HG03135 (cell line): ENCODE results near the gene MUSK.
"Not testable (repeated sequence)": the region's sequence is repeated elsewhere in the genome, so short reads cannot be mapped to it uniquely, and the experiment has no call there.

Experiments used
- ATAC-seq: cut with Tn5 transposase; IDR thresholded peaks from one replicate; pipeline ENCODE4 v1.9.1; 2021; ENCODE audit warnings: mild to moderate bottlenecking, moderate library complexity; ENCODE audit not compliant: unreplicated experiment

Gene MUSK

DNA sequence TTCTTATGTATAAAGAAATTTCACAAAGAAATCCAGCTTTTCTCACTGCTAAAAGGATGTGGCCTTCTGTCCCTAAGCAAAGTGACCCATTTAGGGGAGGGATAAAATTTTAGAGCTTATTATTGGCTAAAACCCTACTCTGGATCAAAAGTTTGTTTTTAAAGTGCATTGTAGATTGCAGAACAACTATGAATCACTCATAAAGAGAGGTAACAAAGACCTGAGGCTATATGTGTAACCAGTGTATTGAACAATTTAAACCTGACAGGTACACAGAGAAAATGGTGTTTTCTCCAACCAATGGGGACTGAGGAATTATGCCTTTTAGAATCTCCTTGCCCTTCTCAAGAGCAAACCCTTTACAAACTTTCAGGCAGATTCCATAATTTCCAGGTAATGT, 86.6 kb downstream of the MUSK start:
- ATAC-seq, result no peak

DNA sequence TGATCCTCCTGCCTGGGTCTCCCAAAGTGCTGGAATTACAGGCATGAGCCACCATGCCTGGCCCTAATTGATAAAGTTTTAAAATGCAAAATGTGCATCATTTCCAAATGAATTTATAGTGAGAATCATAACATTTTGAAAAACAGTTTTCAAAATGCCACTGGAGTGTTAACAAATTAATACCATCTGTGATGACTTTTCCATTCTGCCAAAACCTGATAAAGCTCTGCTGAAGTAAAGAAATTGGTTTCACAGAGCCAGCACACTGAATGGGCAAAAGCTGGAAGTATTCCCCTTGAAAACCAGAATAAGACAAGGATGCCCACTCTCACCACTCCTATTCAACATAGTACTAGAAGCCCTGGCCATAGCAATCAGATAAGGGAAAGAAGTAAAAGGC, 89.6 kb downstream of the MUSK start:
- no peak for ATAC-seq

DNA sequence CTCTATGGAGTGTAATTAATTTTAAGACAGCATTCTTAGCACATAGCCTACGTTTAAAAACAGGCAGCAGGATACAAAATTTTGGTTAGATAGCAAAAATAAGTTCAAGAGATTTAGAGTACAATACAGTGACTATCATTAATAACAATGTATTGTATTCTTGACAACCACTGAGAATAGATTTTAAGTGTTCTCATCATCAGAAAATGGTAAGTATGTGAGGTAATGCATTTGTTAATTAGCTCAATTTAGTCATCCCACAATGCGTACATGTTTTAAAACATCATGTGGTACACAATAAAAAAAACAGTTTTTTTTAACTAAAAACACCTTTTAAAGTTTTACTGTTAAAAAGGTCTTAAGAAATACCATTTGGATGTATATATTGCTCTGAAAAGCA, 94.2 kb downstream of the MUSK start:
- ATAC-seq, result no peak

DNA sequence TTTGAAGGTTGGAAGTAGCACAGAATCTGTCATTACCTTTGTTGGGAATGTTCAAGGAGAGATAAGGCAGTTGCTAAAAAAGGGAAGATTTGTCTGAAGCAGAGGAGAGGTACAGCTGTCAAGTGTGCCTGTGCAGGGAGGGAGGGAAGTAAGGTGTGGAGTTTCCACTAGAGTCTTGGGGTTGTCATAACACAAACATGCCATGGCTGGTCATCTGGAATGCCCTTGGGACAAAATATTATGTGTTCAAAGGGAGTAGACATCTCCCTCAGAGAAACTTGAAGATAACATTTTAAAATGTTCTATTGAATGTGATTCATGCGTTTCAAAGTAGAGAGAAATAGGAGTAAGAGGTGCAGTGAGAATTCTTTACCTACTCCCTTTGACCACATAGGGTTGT, 95.0 kb downstream of the MUSK start:
- ATAC-seq, result no peak

DNA sequence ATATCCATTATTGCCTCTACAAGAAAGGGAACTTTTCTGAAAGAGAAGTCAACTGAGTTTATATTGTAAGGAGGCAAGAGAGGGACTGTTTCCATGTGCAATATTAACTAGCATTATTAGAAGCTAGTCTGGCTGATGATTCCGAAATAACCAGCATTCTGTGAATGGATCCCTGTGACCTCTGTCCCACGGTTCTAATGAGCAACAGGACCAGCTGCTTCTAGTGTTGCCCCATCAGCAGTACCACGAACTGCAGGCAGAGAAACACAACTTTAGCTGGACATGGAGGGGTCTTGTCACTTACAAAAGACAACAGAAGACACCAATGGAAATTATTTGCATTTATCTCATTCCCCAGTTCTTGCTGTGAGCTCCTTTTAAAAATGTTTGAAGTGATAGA, 95.4 kb downstream of the MUSK start:
- no peak for ATAC-seq

DNA sequence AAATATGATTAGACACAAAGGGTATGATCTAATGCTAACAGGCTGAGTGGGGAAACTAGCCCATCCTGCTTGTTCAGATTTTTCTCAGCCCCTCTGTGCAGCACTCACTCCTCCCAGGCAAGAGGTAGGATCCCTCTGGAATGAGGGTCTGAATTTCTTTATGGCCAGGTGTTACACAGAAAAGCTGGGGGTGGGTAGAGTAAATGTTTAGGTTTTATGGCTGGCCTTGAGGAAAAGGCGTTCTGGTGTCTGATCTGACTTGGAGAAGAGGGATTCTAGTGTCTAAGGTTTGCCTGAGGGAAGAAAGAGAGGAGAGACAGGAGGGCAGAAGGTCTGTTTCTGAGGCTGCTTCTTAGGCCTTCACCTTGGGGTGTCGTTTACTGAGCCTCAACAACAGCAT, 97.3 kb downstream of the MUSK start:
- no peak for ATAC-seq

DNA sequence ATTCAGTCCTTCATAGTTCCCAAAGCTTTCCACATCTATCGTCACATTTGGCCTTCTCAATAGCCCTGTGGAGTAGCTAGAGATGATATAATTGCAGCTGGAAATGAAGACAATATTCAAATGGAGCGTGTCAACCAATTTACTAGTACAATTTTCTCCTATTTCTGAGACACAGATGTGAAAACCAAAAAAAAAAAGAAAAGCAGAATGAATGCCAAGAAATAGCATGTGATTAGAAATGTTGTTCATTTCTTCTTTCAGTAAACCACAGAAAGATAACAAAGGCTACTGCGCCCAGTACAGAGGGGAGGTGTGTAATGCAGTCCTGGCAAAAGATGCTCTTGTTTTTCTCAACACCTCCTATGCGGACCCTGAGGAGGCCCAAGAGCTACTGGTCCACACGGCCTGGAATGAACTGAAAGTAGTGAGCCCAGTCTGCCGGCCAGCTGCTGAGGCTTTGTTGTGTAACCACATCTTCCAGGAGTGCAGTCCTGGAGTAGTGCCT, 99.0 kb downstream of the MUSK start:
- no peak for ATAC-seq

DNA sequence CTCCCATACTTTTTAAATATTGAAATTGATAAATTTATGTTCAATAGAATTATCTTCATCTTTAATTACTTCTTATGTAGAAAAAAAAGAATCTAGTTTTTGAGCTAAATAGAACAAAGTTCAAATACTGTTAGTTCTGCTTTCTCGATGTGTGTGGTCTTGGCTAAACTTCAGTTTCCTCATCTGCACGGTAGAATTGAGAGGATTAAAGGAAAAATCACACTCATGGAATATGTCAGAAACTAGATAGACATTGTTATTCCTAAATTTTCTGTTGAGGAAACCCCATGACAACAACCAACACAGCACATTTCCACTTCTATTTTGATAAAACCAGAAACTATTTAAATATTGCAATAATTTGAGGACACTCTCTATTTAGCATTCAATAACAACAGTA, 100.3 kb downstream of the MUSK start:
- no peak for ATAC-seq

DNA sequence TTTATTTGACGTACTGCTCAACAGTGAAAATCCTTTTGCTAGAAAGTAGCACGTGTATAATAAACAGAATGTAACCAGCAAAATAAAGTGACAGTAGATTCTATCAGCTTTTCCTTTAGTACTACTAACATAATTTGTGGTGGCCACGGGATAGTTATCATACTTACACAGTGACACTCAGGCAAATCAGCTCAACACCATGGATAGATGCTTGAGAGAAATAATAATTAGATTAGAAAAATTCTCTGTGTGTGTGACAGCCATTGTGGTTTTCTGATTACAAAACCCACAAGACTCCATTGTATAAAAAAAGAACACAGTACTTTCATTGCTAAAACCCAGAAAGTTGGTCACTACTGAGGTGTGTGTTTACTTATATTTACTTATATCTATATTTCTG, 101.1 kb downstream of the MUSK start:
- no peak for ATAC-seq

DNA sequence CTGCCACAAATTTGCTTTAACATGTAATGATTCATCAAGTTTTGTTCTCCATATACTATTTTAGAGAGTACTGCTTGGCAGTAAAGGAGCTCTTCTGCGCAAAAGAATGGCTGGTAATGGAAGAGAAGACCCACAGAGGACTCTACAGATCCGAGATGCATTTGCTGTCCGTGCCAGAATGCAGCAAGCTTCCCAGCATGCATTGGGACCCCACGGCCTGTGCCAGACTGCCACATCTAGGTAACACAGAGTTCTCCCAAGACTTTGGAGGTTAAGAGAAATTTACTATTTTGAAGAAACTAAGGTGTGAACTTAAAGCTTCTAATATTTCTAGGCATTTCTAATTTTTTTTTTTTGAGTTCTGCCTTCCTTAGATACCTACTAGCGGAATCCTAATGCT, 107.1 kb downstream of the MUSK start:
- ATAC-seq, result no peak

DNA sequence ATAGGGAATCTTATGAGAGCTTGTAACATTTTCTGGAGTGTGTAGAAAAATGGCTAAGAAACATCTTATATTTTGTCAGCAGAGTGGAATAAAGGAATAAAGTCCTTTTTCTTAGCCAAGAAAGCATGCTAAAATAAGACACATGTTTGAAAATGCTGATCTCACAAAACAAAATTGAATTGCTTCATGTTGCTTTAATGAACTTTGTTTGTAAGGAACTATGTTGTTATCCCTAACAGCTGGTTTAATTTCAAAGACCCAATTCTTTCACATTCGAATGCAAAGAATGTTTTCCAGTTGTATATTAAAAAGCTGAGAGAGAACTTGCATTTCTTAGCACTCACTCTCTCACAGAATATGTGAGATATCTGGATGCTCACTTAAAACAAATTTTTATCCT, 107.6 kb downstream of the MUSK start:
- ATAC-seq, result no peak

DNA sequence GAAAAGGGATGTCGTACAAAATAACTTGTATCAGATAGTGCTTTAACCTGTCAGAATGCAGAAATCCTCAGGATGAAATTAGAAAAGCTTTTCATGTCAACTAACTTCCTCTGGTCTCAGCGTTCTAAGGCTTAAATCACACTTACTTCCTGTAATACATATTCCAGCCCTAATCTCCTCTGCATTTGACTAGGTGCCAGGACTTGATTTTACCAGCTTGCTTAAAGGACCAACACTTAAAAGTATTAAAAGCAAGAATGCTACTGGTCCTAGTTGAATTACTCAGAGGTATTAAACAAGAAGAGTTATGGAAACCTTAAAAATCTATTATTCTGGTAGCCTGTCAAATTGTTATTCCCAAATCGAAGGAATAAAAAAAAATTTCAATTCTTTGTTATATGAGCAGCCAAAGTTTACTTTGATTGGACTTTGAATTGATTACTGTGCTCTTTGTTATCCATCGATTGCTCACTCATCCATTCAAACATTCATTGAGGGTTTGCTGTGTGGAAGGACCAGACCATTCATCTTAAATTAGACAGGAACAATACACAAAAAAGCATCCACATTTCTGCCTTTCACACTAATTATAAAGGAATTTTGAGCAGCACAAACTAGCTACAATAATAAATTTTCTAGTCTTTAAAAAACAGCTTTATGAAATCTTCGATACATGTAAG, 108.7 kb downstream of the MUSK start:
- no peak for ATAC-seq

DNA sequence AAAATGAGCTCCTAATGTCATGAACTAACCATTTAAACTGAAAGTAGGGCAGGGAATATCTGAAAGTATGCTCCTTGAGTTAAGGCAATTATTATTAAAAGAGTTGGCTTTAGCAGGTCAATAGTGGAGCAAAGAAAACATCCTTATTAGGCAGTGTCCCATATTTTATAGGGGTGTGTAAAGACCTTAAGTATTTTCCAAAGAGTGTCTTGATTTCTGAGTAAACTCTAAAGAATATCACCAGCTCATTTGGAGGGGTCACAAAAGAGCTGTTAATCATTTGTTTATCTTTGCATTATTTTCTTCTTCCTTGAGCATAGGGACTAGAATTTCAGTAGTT, 109.3 kb downstream of the MUSK start:
- no peak for ATAC-seq

DNA sequence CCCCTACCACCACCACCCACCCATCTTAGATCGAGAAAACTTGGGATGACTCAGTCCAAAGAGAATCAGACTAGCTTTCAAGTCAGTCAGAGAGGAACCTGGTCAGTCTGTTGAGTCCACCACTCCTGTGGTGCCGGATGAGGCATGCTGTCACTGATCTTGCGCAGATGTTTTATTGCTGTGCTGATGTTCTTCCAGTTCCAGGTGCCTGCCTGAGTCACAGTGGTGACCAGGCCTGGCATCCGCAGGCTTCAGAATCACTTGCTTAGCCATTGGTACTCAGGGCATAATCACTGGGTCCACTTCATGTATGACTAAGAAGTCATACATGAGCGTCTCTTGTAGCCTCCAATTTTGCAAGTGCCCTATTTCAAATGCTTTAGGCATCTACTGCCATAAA, 114.1 kb downstream of the MUSK start:
- ATAC-seq, result no peak

DNA sequence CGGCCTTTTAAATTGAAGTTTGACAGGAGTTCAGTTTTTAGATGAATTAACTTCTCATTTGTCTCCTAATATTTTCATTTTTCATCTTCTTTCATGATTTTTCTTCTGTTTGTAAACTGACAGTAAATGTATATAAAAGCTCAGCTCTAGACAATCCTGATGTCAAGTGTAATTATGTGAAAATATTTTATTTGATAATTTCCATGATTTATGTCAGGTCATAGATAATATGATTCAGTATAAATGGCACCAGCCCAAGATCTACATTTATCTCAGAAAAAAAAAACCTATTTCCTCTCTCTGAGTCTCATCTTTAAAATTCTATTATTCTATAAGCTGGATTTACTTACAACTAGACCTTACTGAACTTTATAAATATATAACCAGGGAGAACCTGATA, 115.7 kb downstream of the MUSK start:
- ATAC-seq, result no peak

DNA sequence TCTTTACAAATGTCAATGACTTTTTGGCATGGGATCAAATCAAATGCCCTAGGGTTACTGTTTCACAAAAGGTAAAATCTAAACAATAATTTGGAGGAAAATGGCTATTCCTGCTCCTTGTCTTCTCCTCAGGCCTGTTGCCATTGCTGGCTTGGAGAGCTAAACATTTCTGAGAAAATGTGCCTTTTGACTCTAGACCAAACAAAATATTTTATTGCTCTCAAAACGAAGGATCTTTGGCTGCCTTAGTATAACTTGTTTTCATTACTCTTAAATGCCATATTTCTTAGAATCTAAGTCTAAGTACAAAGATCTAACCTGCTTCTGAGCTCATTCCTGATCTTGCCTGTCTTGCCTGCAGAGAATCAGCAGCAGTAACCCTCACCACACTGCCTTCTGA, 116.6 kb downstream of the MUSK start:
- no peak for ATAC-seq

DNA sequence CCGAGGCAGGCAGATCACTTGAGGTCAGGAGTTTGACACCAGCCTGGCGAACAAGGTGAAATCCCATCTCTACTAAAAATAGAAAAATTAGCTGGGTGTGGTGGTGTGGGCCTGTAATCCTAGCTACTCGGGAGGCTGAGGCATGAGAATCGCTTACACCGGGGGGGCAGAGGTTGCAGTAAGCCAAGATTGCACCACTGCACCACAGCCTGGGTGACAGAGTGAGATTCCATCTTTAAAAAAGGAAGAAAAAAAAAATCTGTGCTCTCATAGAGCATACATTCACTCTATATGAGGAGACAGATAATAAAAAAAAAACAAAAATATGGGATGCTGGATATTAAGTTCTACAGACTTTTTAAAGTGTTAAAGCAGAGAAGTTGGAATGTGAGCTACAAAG, 119.8 kb downstream of the MUSK start:
- not testable (repeated sequence) for ATAC-seq

DNA sequence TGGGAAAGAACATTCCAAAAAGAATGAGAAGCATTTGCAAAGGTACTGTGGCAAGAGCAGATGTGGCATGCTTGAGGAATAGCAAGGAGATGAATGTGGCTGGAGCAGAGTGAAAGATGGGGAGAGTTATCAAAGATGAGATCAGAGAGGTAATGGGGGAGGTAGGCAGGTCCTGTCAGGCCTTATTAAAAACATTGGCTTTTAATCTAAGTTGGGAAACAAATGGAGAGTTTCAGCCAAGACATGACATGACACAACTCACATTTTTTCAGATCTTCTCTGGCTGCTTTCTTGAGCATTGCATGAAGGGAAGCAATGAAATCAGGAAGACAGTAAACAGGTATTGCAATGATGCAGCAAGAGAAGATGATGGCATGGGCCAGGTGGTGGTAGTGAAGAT, 120.3 kb downstream of the MUSK start:
- ATAC-seq, result no peak

DNA sequence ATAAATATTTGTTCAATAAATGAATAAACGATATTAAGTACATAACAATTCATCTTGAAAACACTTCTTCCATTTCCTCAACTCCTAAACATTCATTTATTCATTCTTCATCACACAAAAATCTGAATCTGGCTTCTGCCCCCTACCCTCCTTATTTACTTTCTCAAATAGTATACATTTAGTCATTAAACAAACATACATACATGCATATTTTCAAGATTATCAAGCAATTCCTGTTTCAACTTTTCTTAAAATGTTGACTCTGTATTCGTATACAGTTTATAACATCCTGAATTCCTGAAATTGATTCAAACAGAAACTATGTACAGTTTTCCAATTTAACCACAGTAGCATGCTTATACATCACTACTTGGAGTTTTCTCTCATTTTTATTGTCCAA, 129.0 kb downstream of the MUSK start:
- no peak for ATAC-seq

DNA sequence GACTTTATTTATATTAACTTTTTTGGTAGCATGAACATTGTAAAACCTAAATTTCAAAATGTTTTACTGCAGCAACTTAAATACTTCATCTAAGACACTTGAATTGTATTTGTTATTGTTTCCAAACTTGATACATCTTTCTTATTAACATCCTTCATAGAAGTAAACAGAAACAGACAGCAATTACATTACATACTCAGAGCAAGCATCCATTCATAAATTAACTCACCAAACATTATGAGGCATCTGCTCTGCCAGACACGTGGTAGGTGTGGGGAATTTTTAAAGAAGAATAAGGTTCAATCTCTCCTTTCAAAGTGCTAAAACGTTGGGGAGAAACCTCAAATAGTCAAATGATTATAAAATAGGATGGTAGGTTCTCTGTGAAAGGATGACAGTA, 130.8 kb downstream of the MUSK start:
- ATAC-seq, result no peak

DNA sequence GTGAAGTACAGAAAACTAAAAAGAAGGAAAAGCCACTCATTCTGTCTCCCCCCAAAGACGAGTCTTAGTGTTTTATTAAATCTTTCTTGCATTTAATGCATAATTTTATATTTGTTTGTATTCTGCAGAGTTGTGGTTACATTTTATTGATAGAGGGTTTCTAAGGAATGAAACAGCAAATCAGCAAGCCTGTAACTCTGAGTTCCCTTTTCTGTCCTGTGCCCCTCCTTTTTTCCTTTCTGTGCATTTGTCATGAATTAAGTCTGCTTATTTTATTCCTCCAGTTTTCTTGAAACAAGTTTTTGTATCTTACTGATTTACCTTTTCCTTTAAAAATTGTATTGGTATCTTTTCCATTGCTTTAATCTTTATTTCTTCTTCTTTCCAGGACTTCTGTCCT, 132.8 kb downstream of the MUSK start:
- no peak for ATAC-seq

DNA sequence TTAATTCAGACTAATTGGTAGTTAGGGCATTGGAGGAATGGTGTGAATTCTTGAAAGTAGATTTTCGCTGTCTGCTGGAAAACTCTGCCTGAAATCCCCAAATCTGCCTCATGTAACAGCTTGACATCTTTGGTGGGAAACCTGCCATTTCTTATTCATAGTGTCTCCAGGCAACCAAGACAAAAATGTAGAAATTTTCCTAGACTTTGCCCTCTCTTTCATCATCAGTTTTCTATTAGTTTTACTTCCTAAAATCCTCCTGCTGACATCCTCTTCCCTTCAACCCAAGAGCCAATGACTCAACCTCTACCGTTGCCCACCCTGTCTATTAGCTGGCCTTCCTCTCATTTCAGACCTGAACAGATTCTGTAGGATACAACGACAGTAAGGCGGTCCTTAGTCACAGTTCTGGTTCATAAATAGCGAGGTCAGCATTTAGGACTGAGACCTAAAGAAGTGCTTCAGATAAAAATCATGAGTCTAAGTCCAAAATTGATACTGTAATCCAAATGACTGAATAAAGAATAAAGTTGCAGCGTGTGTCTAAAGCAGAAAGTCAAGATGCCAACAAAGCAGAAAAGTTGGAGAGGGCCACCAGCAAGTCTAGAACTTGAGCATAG, 133.9 kb downstream of the MUSK start:
- ATAC-seq, result no peak

DNA sequence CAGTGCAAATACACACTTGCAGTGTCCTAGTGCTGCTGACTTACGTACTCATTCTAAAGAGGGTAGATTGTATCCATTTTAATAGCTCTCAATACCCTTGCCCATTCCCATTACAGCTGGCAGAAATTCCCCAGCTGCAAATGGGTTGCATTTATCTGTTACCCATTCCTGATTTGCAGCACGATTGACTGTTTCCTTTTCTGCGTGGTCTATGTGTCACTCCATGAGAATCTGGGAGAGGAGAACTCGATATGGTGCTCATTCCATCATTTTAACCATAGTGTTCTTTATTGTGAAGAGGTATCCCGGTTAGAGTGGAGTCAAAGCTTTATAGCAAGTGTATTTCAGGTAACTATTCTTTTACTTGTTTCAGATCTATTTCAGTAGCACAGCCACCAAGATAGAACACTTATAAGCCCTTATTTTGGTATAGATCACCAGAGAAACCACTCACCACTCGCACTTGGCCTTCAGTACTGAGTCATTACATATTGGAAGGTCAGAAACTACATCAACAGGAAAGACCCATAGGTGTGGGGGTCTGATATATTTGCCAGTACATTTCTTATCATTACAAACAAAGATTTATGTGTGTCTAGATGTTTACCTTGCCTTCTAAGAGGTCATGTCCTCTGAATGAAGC, 139.5 kb downstream of the MUSK start:
- peak; percentile 65 for ATAC-seq
